HG03196 (cell line): ENCODE results near the gene KAZN.

Experiments used
- ATAC-seq: cut with Tn5 transposase; IDR thresholded peaks from one replicate; pipeline ENCODE4 v1.9.1; 2021; ENCODE audit not compliant: unreplicated experiment

Gene KAZN

GRCh38 chr1:15146142-15146680 is 547.7 kb downstream of the KAZN start:
- no peak for ATAC-seq

- no peak for ATAC-seq
Observed at GRCh38 chr1:15146971-15147376, 548.5 kb downstream of the KAZN start.

GRCh38 chr1:15148004-15148403 is 549.5 kb downstream of the KAZN start:
- no peak for ATAC-seq

GRCh38 chr1:15148475-15148874 is 550.0 kb downstream of the KAZN start:
- no peak for ATAC-seq

GRCh38 chr1:15148941-15149340 is 550.5 kb downstream of the KAZN start:
- no peak for ATAC-seq

GRCh38 chr1:15150376-15150775 is 551.9 kb downstream of the KAZN start:
- ATAC-seq: no peak

DNA sequence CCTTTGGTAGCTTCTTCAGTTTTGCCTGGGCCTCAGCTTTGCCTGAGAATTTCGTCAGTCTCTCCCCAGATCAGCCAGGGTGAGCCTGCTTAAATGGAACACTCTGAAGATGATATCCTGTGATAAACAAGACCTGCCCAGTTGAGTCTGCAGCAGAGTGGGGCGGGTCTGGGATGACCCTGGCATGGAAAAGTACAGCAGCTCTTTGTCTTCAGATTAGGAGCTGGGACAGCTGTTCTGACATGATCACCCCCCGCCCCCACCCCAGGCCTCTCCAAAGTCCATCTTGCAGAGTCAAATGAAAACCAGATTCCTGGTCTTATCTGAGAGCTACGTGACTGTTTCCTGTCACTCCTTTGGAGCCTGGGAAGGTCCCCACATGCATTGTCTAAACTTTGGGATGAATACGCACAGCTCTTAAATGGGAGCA is 552.9 kb downstream of the KAZN start:
- ATAC-seq: no peak

GRCh38 chr1:15151871-15152270 is 553.4 kb downstream of the KAZN start:
- ATAC-seq: no peak

DNA sequence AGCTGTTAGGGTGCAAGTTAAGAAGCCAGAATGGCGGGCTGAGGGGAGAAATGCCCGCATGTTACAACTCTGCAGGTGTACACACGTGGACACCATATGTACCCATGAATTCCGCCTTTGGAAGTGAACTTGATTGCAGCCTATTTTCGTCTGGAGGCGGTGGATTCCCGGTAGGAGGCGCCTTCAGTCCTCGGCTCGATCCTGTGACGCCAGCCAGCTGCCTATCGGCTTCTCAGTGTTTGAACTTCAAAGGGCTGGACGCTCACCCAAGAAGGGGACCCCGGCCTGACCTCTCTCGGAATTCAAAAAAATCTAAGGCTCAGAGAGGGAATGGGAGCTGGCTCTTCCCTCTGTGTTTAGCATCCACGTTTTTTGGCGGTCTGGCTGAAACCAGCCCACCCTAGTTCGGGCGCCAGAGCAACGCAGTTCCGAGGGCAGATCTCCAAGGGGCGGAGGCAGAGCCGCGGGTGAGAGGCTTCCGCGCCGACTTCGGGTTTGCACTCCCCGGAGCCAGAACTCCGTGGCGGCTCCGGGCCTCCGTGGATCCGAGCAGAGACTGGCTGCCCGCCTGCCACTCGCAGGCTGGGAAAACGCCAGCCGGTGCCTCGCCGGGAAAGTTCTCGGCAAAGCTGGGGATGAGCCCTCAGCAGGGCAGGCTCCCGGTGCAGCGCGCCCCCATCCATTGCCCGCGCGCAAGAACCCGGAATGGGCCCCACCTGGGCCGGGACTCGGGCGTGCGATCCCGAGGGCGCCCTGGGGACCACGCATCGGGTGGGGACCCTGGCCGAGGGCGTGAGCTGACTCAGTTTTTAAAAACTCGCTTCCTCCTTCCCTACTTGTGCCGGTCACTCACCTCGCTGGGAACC is 554.1 kb downstream of the KAZN start:
- no peak for ATAC-seq

DNA sequence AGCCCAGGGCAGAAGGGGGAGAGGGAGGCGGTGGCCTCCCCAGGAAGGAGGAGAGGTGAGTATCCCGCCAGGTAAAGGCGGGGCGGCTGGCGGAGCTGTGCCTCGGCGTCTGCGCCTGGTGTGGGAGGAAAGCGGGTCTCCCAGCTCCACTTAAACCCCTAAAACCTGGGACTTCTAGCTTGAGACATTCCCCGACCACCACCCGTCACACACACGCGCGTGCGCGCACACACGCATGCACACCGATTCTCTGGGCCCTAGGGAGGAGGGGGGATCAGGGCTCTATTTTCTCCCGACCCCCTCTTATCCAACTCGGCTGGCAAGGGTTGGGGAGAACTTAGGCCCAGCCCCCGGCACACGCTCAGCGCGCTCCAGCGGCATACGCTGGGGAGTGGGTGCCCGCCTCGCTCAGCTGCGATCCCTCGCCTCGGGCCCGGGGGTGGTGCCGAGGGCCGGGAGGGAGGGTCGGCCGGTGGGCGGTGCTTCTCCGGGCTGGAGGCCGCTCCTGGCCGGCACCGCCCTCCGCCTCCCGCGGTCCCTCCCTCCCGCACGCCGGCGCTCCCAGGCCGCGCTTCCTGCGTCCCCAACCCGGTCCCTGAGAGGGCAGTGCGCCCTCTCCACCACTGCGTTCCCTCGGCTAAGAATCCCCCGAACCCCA is 554.8 kb downstream of the KAZN start, which contains the start of gene TMEM51:
Gene TMEM51 (plus strand): TSS at position 564 of the 658 bp plus-strand sequence. CDS start 61,341 bp downstream, outside the sequence.
- no peak for ATAC-seq

GRCh38 chr1:15153842-15154479 is 555.5 kb downstream of the KAZN start:
- no peak for ATAC-seq

DNA sequence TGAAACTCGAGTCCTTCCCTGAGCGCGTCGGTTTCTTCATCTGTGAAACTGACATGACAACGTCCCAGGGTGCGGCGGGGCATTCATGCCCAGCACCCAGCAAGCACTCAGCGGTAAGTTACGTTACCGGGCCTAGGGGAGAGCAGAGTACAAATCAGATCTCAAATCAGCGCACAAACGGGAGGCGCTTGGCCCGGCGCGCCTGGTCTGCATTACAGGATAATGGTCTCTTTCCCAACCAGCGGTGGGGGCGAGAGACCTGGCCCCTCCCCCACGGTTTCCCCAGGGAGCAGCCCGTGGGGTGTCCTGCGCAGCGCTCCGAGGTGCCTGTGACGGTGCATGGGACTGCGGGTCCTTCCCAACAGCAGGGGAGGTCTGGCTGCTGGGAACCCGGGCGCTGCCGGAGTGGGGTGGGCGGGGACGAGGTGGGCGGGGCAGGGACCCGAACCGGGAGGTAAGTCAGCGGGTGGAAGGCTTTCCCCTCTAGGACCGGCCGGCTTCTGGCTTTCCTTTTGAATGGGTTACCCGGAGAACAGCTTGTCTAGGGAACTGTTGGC is 556.1 kb downstream of the KAZN start:
- ATAC-seq: no peak

DNA sequence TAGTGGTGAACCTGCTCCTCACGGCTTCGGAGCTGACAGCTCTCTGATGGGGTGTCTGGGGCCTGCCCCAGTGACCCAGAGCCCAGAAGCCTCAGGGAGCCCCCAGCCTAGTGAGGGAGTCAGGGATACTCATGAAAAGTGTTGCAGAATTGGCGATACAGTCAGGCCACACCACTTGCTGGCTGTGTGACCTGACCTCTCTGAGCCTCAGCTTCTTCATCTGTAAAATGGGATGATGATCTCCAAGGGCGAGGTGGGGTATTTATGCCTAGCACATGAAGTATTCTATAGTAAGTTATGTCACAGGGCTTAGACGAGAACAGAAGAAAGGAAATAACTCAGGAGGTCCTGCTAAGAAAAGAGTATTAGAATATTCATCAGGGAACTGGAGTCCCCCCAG is 556.7 kb downstream of the KAZN start:
- ATAC-seq: no peak

- ATAC-seq: no peak
Observed at GRCh38 chr1:15155888-15156741, 557.6 kb downstream of the KAZN start.

GRCh38 chr1:15156807-15157380 is 558.4 kb downstream of the KAZN start:
- ATAC-seq: no peak

DNA sequence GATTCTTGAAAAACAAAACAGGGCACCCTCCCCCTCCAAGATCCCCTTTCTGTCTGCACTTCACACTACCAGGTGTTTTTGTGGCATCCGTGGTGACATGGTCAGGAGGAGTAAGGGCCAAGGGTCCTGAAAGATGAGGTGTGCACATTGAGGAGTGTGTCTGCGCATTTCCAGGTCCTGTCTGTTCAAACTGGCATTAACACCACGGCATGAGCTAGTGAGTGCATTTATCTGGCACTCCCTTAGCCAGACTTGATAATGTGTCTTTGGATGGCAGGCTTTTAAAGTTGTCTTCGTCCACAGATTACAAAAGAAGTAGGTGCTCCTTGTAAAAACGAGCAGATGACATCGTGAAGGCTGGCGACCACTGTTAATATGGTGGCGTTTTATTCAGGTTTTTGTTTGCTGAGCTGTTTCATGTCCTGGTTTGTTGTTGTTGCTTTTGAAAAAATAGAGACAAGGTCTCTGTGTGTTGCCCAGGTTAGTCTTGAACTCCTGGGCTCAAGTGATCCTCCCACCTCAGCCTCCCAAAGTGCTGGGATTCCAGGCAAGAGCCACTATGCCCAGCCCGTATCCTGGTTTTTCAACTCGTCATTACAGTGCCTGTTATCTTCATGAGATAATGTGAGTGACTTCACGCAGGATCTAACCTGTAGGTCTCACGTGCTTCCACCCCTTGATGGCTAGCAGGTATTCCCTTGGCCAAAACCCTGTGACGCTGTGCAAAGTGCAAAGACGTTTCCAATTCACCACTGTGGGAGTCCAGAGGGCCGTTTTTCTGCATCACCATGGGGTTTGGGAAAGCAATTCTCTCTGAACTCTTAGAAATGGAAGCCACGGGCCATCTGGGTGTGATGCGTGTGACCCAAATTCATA is 559.3 kb downstream of the KAZN start:
- no peak for ATAC-seq

GRCh38 chr1:15158506-15159165 is 560.2 kb downstream of the KAZN start:
- no peak for ATAC-seq

GRCh38 chr1:15159166-15159555 is 560.7 kb downstream of the KAZN start:
- ATAC-seq: no peak
